Endothelial cell of umbilical vein (primary cell): ENCODE measurements around the gene PLXDC1. TPM values are rescaled to one million over a fixed set of nuclear protein-coding genes. Genes with fewer than 3 reads are reported as not detected.

Source experiments
- BruUV-seq: library from RNA; stranded (reverse); fragments of 400-500 nt; replicated peaks from 2 replicates; lab custom pipeline; 2021; lab: Mats Ljungman, UMichigan
- CTCF ChIA-PET: fragments of 300-600, 350-600 bp; sonication (Branson Sonifier 250); formaldehyde crosslinking; loops from one replicate; lab custom pipeline; 2021; ENCODE audit warnings: antibody characterized with exemption, inconsistent platforms; lab: Charles Lee
- POLR2A ChIA-PET: fragments of 300-600, 350-600 bp; sonication (Branson Sonifier 250); formaldehyde crosslinking; loops from one replicate; lab custom pipeline; 2021; ENCODE audit warnings: antibody characterized with exemption, inconsistent platforms; lab: Charles Lee
- DNase-seq: peaks from one replicate; pipeline ENCODE4 v3.0.0-alpha.2; 2011; ENCODE audit warnings: low read depth, low spot score
- FAIRE-seq: peaks from 2 replicates; lab custom pipeline; 2011; peaks lifted over from hg19 to GRCh38; lab: Jason Lieb, UNC
- H2AFZ ChIP-seq: 2 replicates; pipeline ENCODE4 v1.6.0; 2012; ENCODE audit warnings: low read depth, low read length, control low read depth, inconsistent platforms
- H3K27ac ChIP-seq: 2 replicates; pipeline ENCODE4 v1.5.1; 2011; ENCODE audit warnings: low read depth, mild to moderate bottlenecking, control low read depth, low read length, moderate library complexity; ENCODE audit not compliant: insufficient read depth
- H3K27me3 ChIP-seq, 2 experiments: 2 replicates each; pipeline versions ENCODE4 v1.6.0 to v1.6.1; 2011; ENCODE audit warnings: low read length in 2 of 2, mixed read lengths in 1 of 2; ENCODE audit not compliant: control insufficient read depth in 2 of 2, insufficient read depth in 2 of 2
- H3K36me3 ChIP-seq, 2 experiments: 2 replicates in 1 of 2; 3 replicates in 1 of 2; pipeline ENCODE4 v1.5.1; 2011; ENCODE audit warnings: low read length in 2 of 2, mild to moderate bottlenecking in 1 of 2, moderate library complexity in 1 of 2; ENCODE audit not compliant: control insufficient read depth in 2 of 2, insufficient read depth in 2 of 2; ENCODE audit errors: extremely low read depth in 1 of 2
- H3K4me1 ChIP-seq: 3 replicates; pipeline ENCODE4 v1.5.1; 2011; ENCODE audit warnings: mild to moderate bottlenecking, low read length; ENCODE audit not compliant: control insufficient read depth, insufficient read depth; ENCODE audit errors: extremely low read depth
- H3K4me2 ChIP-seq: 2 replicates; pipeline ENCODE4 v1.6.1; 2011; ENCODE audit warnings: low read length, control low read depth, mixed read lengths; ENCODE audit not compliant: insufficient read depth
- H3K4me3 ChIP-seq, 3 experiments: fragments of 200-600 bp in 1 of 3; sonication (generic), shearing (Covaris generic) in 1 of 3; replicated peaks in 1 of 3; 2 replicates each; pipeline ENCODE4 v1.5.1; 2011 to 2016; ENCODE audit warnings: control low read depth in 3 of 3, low read length in 3 of 3, mild to moderate bottlenecking in 2 of 3, inconsistent platforms in 1 of 3, low read depth in 1 of 3, moderate library complexity in 1 of 3; ENCODE audit not compliant: insufficient read depth in 1 of 3
- H3K79me2 ChIP-seq: 2 replicates; pipeline ENCODE4 v1.6.0; 2012; ENCODE audit warnings: low read length, inconsistent platforms; ENCODE audit not compliant: control insufficient read depth, insufficient read depth
- H3K9ac ChIP-seq: replicated peaks from 2 replicates; pipeline ENCODE3; 2011; ENCODE audit warnings: low read length, control low read depth; ENCODE audit not compliant: insufficient read depth; ENCODE audit errors: extremely low read depth
- H3K9me1 ChIP-seq: replicated peaks from 3 replicates; pipeline ENCODE4 v1.6.0; 2011; ENCODE audit warnings: mild to moderate bottlenecking, low read length; ENCODE audit not compliant: control insufficient read depth, insufficient read depth; ENCODE audit errors: extremely low read depth
- H3K9me3 ChIP-seq: replicated peaks from 2 replicates; pipeline ENCODE4 v1.5.1; 2012; ENCODE audit warnings: low read length, inconsistent platforms; ENCODE audit not compliant: control insufficient read depth, insufficient read depth
- H4K20me1 ChIP-seq: replicated peaks from 2 replicates; pipeline ENCODE3; 2011; ENCODE audit warnings: mild to moderate bottlenecking, low read length; ENCODE audit not compliant: control insufficient read depth, insufficient read depth; ENCODE audit errors: extremely low read depth
- CTCF ChIP-seq, 2 donors: IDR thresholded peaks; 1 replicate in 1 of 2; 2 replicates in 1 of 2; pipeline ENCODE4 v1.5.1; 2011; ENCODE audit warnings: low read length in 2 of 2, mild to moderate bottlenecking in 2 of 2, moderate library complexity in 2 of 2, control low read depth in 1 of 2, inconsistent platforms in 1 of 2, low read depth in 1 of 2; ENCODE audit not compliant: insufficient read depth in 1 of 2; ENCODE audit errors: extremely low read depth in 1 of 2
- EZH2 ChIP-seq: IDR thresholded peaks from 2 replicates; pipeline ENCODE4 v1.6.1; 2012; ENCODE audit warnings: borderline replicate concordance, low read depth, mild to moderate bottlenecking, moderate library complexity, low read length, inconsistent platforms; ENCODE audit not compliant: severe bottlenecking
- FOS ChIP-seq: IDR thresholded peaks from 2 replicates; pipeline ENCODE4 v1.6.1; 2011; ENCODE audit warnings: mild to moderate bottlenecking, low read length, moderate library complexity, borderline replicate concordance; ENCODE audit not compliant: insufficient read depth
- GATA2 ChIP-seq: IDR thresholded peaks from 2 replicates; pipeline ENCODE4 v1.7.0; 2011; ENCODE audit warnings: low read depth, mild to moderate bottlenecking, moderate library complexity, mixed read lengths, low read length; ENCODE audit not compliant: insufficient read length, insufficient read depth
- JUN ChIP-seq: IDR thresholded peaks from 2 replicates; pipeline ENCODE4 v1.6.1; 2011; ENCODE audit warnings: borderline replicate concordance, low read depth; ENCODE audit not compliant: insufficient read length, insufficient read depth
- MYC ChIP-seq: IDR thresholded peaks from one replicate; pipeline ENCODE4 v1.6.1; 2011; ENCODE audit warnings: mild to moderate bottlenecking, low read depth, low read length
- POLR2A ChIP-seq: IDR thresholded peaks from 2 replicates; pipeline ENCODE4 v1.6.1; 2012; ENCODE audit warnings: low read depth, mild to moderate bottlenecking, control low read depth, low read length
- POLR2AphosphoS5 ChIP-seq: IDR thresholded peaks from 2 replicates; pipeline ENCODE4 v1.6.1; 2012; ENCODE audit warnings: low read depth, mild to moderate bottlenecking, control low read depth, low read length, moderate library complexity; ENCODE audit not compliant: insufficient read depth
- dilution Hi-C: fragments of 300-500 bp; cut with MboI; formaldehyde crosslinking; loops from one replicate; pipeline ENCODE4 v1.15.0; 2019; ENCODE audit warnings: low sequenced_read_pairs; ENCODE audit not compliant: extremely low pct_ligation_motif_present
- intact Hi-C: fragments of 100-400 bp; cut with micrococcal nuclease; formaldehyde crosslinking; loops from one replicate; pipeline ENCODE4 v1.10.0; 2022
- polyA plus RNA-seq, 4 experiments: library from polyadenylated mRNA; depleted of rRNA in 3 of 4; stranded (reverse) in 3 of 4; unstranded in 1 of 4; fragments of >200 nt; gene quantifications; 2 replicates each; pipeline versions ENCODE4 v1.2.1 to v1.2.3, GENCODE V29; 2011 to 2012; ENCODE audit warnings: missing spikeins in 1 of 4
- total RNA-seq: library from RNA; stranded (reverse); gene quantifications from 2 replicates; pipeline ENCODE4 v1.2.3, GENCODE V29; 2021
- TF ChIP-seq, protein P1 (sequence below): IDR thresholded peaks from 2 replicates; pipeline ENCODE4 v1.6.1; 2011; ENCODE audit not compliant: insufficient read depth, insufficient read length

PLXDC1 gene
- total and polyA plus RNA-seq, 2 donors (not counting 3 experiments of a cell fraction or from before 2014, with no cell fraction given): 0.03 TPM; not detected in 1

- ChIA-PET POLR2A (no interaction called here), CTCF (interaction anchor here (1.3 to 1.8 kb wide), 2 partner anchors 30 to 102 kb away, joined by 3 to 5 read pairs; no protein-coding TSS in a partner anchor)
- H3K27ac ChIP-seq: no peak overlapping the region
- DNase-seq (no peak), FAIRE-seq (no peak)
- no peaks in the 10 kb centered on the region for H3K36me3 ChIP-seq
- dilution Hi-C loops: no loop called here
- H3K9me3 ChIP-seq: no peaks in the 10 kb centered on the region
- no peaks in the 10 kb centered on the region for H3K9me1 ChIP-seq
- no peaks in the 10 kb centered on the region for H3K79me2 ChIP-seq
- H3K4me3 ChIP-seq: no peak overlapping the region
- intact Hi-C loops: no loop called here
- peaks cover 2 to 12% of the 10 kb centered on the region in 2 experiments for H3K27me3 ChIP-seq
- BruUV-seq: no TSS peak
- no peak overlapping the region for H3K4me2 ChIP-seq
- no peaks in the 10 kb centered on the region for H3K4me1 ChIP-seq
- no peaks in the 10 kb centered on the region for H4K20me1 ChIP-seq
- TF ChIP-seq JUN (no peak), FOS (no peak), MYC (no peak), POLR2AphosphoS5 (no peak), CTCF (IDR thresholded peaks at IDR 0.05; ENCODE audit: extremely low read depth in 1 of 2, insufficient read depth in 1 of 2, low read depth in 1 of 2, low read length in 2 of 2) (no peak), POLR2A (no peak), GATA2 (no peak), EZH2 (no peak)
- TF ChIP-seq, protein P1, sequence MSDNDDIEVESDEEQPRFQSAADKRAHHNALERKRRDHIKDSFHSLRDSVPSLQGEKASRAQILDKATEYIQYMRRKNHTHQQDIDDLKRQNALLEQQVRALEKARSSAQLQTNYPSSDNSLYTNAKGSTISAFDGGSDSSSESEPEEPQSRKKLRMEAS: no peak
- H2AFZ ChIP-seq: no peak overlapping the region
- no peak overlapping the region for H3K9ac ChIP-seq
Observed at GRCh38 chr17:39084558-39084957, 66.9 kb downstream of the PLXDC1 start.
